ENCODE measurements around the gene SKAP2. TPM values are rescaled to one million over a fixed set of nuclear protein-coding genes. Genes with fewer than 3 reads are reported as not detected.

The SKAP2 gene
- 12.8 TPM for total RNA-seq

- intact Hi-C loops (cut with DNase I): loop anchor here (10.0 kb wide), 1 partner anchor 490 kb away; no protein-coding TSS in a partner anchor
- Histone ChIP-seq H3K27me3 (no peaks in the 10 kb centered on the region), H3K4me1 (peaks cover 12% of the 10 kb centered on the region), H3K27ac (peak within 1 kb of the TSS; percentile 87), H3K4me3 (peak within 1 kb of the TSS; percentile 60 to 64), H3K36me3 (no peaks in the 10 kb centered on the region), H3K9me3 (no peaks in the 10 kb centered on the region)
- TF ChIP-seq CTCF (IDR thresholded peaks at IDR 0.05) (peak in 1 of 3 experiments; percentile 7), POLR2A (IDR thresholded peaks at IDR 0.05) (peak in 1 of 2 donors; percentile 81), POLR2AphosphoS5 (IDR thresholded peaks at IDR 0.05; ENCODE audit: insufficient read depth in 1 of 2, low read depth in 1 of 2) (peak; percentile 94 to 96)
- DNase-seq (ENCODE audit: extremely low spot score in 2 of 2): peak; percentile 99 to 100
These were observed at the start of gene SKAP2 for GRCh38 chr7:26864309-26865093. Gene SKAP2 (minus strand): TSS chr7:26864590. CDS start chr7:26864429, 161 bp downstream.

GRCh38 chr7:26912933-26913536, 48.6 kb upstream of the SKAP2 start:
- intact Hi-C loops (cut with DNase I): no loop called here

GRCh38 chr7:26912338-26912737, 47.9 kb upstream of the SKAP2 start:
- Histone ChIP-seq H3K36me3 (no peaks in the 10 kb centered on the region), H3K9me3 (no peaks in the 10 kb centered on the region), H3K27me3 (no peaks in the 10 kb centered on the region), H3K4me1 (no peaks in the 10 kb centered on the region), H3K27ac (no peak overlapping the region), H3K4me3 (no peak overlapping the region)
- no peak for TF ChIP-seq POLR2AphosphoS5 (IDR thresholded peaks at IDR 0.05; ENCODE audit: insufficient read depth in 1 of 2, low read depth in 1 of 2)
- no peak for DNase-seq (ENCODE audit: extremely low spot score in 2 of 2)
- intact Hi-C loops (cut with DNase I): no loop called here

More at GRCh38 chr7:26912933-26913536, 48.6 kb upstream of the SKAP2 start:
- TF ChIP-seq CTCF (IDR thresholded peaks at IDR 0.05) (no peak), POLR2AphosphoS5 (IDR thresholded peaks at IDR 0.05; ENCODE audit: insufficient read depth in 1 of 2, low read depth in 1 of 2) (no peak), POLR2A (IDR thresholded peaks at IDR 0.05) (no peak)
- Histone ChIP-seq H3K36me3 (no peaks in the 10 kb centered on the region), H3K4me3 (no peak overlapping the region), H3K27me3 (no peaks in the 10 kb centered on the region), H3K4me1 (no peaks in the 10 kb centered on the region), H3K9me3 (no peaks in the 10 kb centered on the region), H3K27ac (no peak overlapping the region)
- no peak for DNase-seq (ENCODE audit: extremely low spot score in 2 of 2)

GRCh38 chr7:26910221-26910620, 45.8 kb upstream of the SKAP2 start:
- no peak overlapping the region for H3K27ac ChIP-seq
- no peaks in the 10 kb centered on the region for H3K27me3 ChIP-seq
- no peaks in the 10 kb centered on the region for H3K36me3 ChIP-seq
- TF ChIP-seq POLR2A (IDR thresholded peaks at IDR 0.05) (no peak), POLR2AphosphoS5 (IDR thresholded peaks at IDR 0.05; ENCODE audit: insufficient read depth in 1 of 2, low read depth in 1 of 2) (no peak), CTCF (IDR thresholded peaks at IDR 0.05) (no peak)
- intact Hi-C loops (cut with DNase I): no loop called here
- DNase-seq (ENCODE audit: extremely low spot score in 2 of 2): no peak
- H3K9me3 ChIP-seq: no peaks in the 10 kb centered on the region
- no peak overlapping the region for H3K4me3 ChIP-seq
- H3K4me1 ChIP-seq: no peaks in the 10 kb centered on the region

GRCh38 chr7:26900251-26900650, 35.9 kb upstream of the SKAP2 start:
- TF ChIP-seq CTCF (IDR thresholded peaks at IDR 0.05): no peak
- no peak for DNase-seq (ENCODE audit: extremely low spot score in 2 of 2)
- no peaks in the 10 kb centered on the region for H3K36me3 ChIP-seq
- H3K9me3 ChIP-seq: no peaks in the 10 kb centered on the region
- intact Hi-C loops (cut with DNase I): no loop called here
- no peaks in the 10 kb centered on the region for H3K27me3 ChIP-seq
- no peaks in the 10 kb centered on the region for H3K4me1 ChIP-seq
- no peak overlapping the region for H3K4me3 ChIP-seq
- H3K27ac ChIP-seq: no peak overlapping the region
